HepG2 (cell line): ENCODE measurements around the gene TBC1D7. TPM values are rescaled to one million over a fixed set of nuclear protein-coding genes. Genes with fewer than 3 reads are reported as not detected.

ENCODE experiments used
- ATAC-seq: fragments of 200-7000 bp; cut with Tn5 transposase; 3 replicates; pipeline ENCODE4 v1.9.1; 2020; ENCODE audit warnings: mild to moderate bottlenecking, moderate library complexity
- BruUV-seq: library from RNA; stranded (reverse); fragments of 400-500 nt; replicated peaks from 2 replicates; lab custom pipeline; 2021; lab: Mats Ljungman, UMichigan
- CTCF ChIA-PET: fragments of 300-600 bp; formaldehyde crosslinking; extraction: SDS; loops from one replicate; lab custom pipeline; 2021; ENCODE audit warnings: low total read pairs, inconsistent platforms, low intra/inter-chr PET ratio; lab: Yijun Ruan, JAX
- POLR2A ChIA-PET: fragments of 350-600 bp; sonication (Branson Sonifier 250); formaldehyde crosslinking; loops from one replicate; lab custom pipeline; 2020; ENCODE audit warnings: antibody characterized with exemption, inconsistent platforms; lab: Yijun Ruan, JAX
- DNase-seq: peaks from one replicate; pipeline ENCODE4 v3.0.0-alpha.2; 2015; ENCODE audit warnings: low spot score
- FAIRE-seq: peaks from 3 replicates; lab custom pipeline; 2011; peaks lifted over from hg19 to GRCh38; lab: Jason Lieb, UNC
- H2AFZ ChIP-seq: one replicate; pipeline ENCODE4 v1.6.1; 2011; ENCODE audit warnings: low read length, inconsistent platforms
- H3K27ac ChIP-seq: fragments of 300-600 bp; 3 replicates; pipeline ENCODE4 v1.8.0; 2011; ENCODE audit warnings: mixed run types, mild to moderate bottlenecking, mixed read lengths, low read length, inconsistent platforms; ENCODE audit not compliant: insufficient read depth; ENCODE audit errors: extremely low read length
- H3K27me3 ChIP-seq, 2 experiments: fragments of 200-600 bp in 1 of 2; 2 replicates in 1 of 2; 3 replicates in 1 of 2; pipeline versions ENCODE4 v1.6.0 to v1.8.0; 2011; ENCODE audit warnings: low read length in 2 of 2, mild to moderate bottlenecking in 2 of 2, moderate library complexity in 2 of 2, inconsistent platforms in 1 of 2; ENCODE audit not compliant: insufficient read depth in 2 of 2, control insufficient read depth in 1 of 2
- H3K36me3 ChIP-seq, 2 experiments: fragments of 200-600 bp in 1 of 2; replicated peaks in 1 of 2; 2 replicates in 1 of 2; 3 replicates in 1 of 2; pipeline versions ENCODE4 v1.5.1 to v1.8.0; 2011; ENCODE audit warnings: low read length in 2 of 2, inconsistent platforms in 1 of 2; ENCODE audit not compliant: insufficient read depth in 2 of 2, control insufficient read depth in 1 of 2
- H3K4me1 ChIP-seq: 2 replicates; pipeline ENCODE4 v1.5.1; 2012; ENCODE audit warnings: low read length, inconsistent platforms; ENCODE audit not compliant: insufficient read depth
- H3K4me2 ChIP-seq: 2 replicates; pipeline ENCODE4 v1.6.0; 2011; ENCODE audit warnings: low read depth, low read length, inconsistent platforms
- H3K4me3 ChIP-seq, 3 experiments: fragments of 200-600 bp in 1 of 3; sonication (generic), shearing (Covaris generic) in 1 of 3; replicated peaks in 1 of 3; 2 replicates each; pipeline ENCODE4 v1.5.1; 2011 to 2016; ENCODE audit warnings: low read length in 3 of 3, inconsistent platforms in 2 of 3, low read depth in 2 of 3, mild to moderate bottlenecking in 2 of 3, control low read depth in 1 of 3, mixed read lengths in 1 of 3; ENCODE audit not compliant: insufficient read depth in 1 of 3
- H3K79me2 ChIP-seq: one replicate; pipeline ENCODE4 v1.6.1; 2011; ENCODE audit warnings: low read length, inconsistent platforms; ENCODE audit not compliant: insufficient read depth
- H3K9ac ChIP-seq: 2 replicates; pipeline ENCODE4 v1.6.0; 2011; ENCODE audit warnings: mild to moderate bottlenecking, low read depth, low read length, inconsistent platforms; ENCODE audit not compliant: insufficient read depth
- H3K9me3 ChIP-seq: 2 replicates; pipeline ENCODE4 v1.5.1; 2012; ENCODE audit warnings: mild to moderate bottlenecking, low read length
- H4K20me1 ChIP-seq: 2 replicates; pipeline ENCODE4 v1.6.0; 2011; ENCODE audit warnings: inconsistent platforms, mild to moderate bottlenecking, low read length, moderate library complexity; ENCODE audit not compliant: insufficient read depth
- ATF7 ChIP-seq, 2 experiments: fragments of 450-650 bp in 1 of 2; sonication (generic) in 1 of 2; formaldehyde crosslinking in 1 of 2; IDR thresholded peaks; 2 replicates each; pipeline versions ENCODE4 v1.4.0 to v1.6.1; 2016 to 2020; ENCODE audit warnings: antibody characterized with exemption in 1 of 2, mild to moderate bottlenecking in 1 of 2, missing genetic modification reagents in 1 of 2
- PPARG ChIP-seq: conservative IDR thresholded peaks from 2 replicates; pipeline ENCODE4 v1.6.1; 2016; ENCODE audit warnings: missing biosample characterization, missing genetic modification reagents
- RELA ChIP-seq: sonication (generic); formaldehyde crosslinking; IDR thresholded peaks from 2 replicates; pipeline ENCODE4 v1.4.0; 2020; ENCODE audit warnings: missing genetic modification reagents
- TEAD3 ChIP-seq: optimal IDR thresholded peaks from 2 replicates; pipeline ENCODE3; 2016; ENCODE audit warnings: borderline replicate concordance
- TP53 ChIP-seq: sonication (generic); formaldehyde crosslinking; conservative IDR thresholded peaks from 2 replicates; pipeline ENCODE4 v1.4.0; 2020; ENCODE audit warnings: missing genetic modification reagents
- ZFY ChIP-seq: sonication (generic); formaldehyde crosslinking; IDR thresholded peaks from 2 replicates; pipeline ENCODE4 v1.4.0; 2020; ENCODE audit warnings: missing genetic modification reagents
- ZNF383 ChIP-seq: sonication (generic); formaldehyde crosslinking; IDR thresholded peaks from 2 replicates; pipeline ENCODE4 v1.4.0; 2020; ENCODE audit warnings: missing genetic modification reagents, mild to moderate bottlenecking, borderline replicate concordance
- ZNF614 ChIP-seq: IDR thresholded peaks from 2 replicates; pipeline ENCODE4 v1.6.1; 2018; ENCODE audit warnings: missing biosample characterization, missing genetic modification reagents, inconsistent platforms, borderline replicate concordance
- ZNF646 ChIP-seq: sonication (generic); formaldehyde crosslinking; IDR thresholded peaks from 2 replicates; pipeline ENCODE4 v1.9.0; 2021; ENCODE audit warnings: mild to moderate bottlenecking, missing genetic modification reagents
- WGBS: methylation state at CpG from one replicate; pipeline ENCODE4 v1.1.6; 2017; ENCODE audit warnings: low lambda C conversion rate; 5-methylcytosine and 5-hydroxymethylcytosine counted together
- in situ Hi-C: cut with HindIII; loops from 2 replicates; pipeline ENCODE4 v1.10.0; 2017; ENCODE audit warnings: low pct_unique_long_range_greater_than_20kb; ENCODE audit not compliant: extremely low pct_ligation_motif_present
- intact Hi-C: fragments of 100-400 bp; cut with micrococcal nuclease; formaldehyde crosslinking; loops from one replicate; pipeline ENCODE4 v1.10.0; 2022; ENCODE audit not compliant: unreplicated experiment
- polyA plus RNA-seq, 8 experiments: library from polyadenylated mRNA; depleted of rRNA in 3 of 8; stranded (reverse) in 7 of 8; unstranded in 1 of 8; fragments of >200 nt; fragmentation: Illumina TruSeq in 4 of 8; extraction: Trizol in 4 of 8; gene quantifications; 2 replicates each; pipeline versions ENCODE4 v1.2.1 to v1.2.3, GENCODE V29; 2011 to 2016; ENCODE audit warnings: low read depth in 4 of 8, missing spikeins in 1 of 8, mixed read lengths in 1 of 8; ENCODE audit not compliant: insufficient read depth in 1 of 8
- total RNA-seq, 5 experiments: library from RNA; depleted of rRNA; stranded (reverse); fragments of >200 nt; fragmentation: Illumina TruSeq; extraction: Trizol; gene quantifications; 2 replicates each; pipeline ENCODE4 v1.2.3, GENCODE V29; 2016; ENCODE audit warnings: low read depth in 1 of 5
- TF ChIP-seq, protein P1 (sequence below): sonication (generic); formaldehyde crosslinking; IDR thresholded peaks from 2 replicates; pipeline ENCODE4 v1.5.0; 2020; ENCODE audit warnings: mild to moderate bottlenecking, missing genetic modification reagents
- TF ChIP-seq, protein P2 (sequence below): sonication (generic); formaldehyde crosslinking; conservative IDR thresholded peaks from 2 replicates; pipeline ENCODE4 v1.8.0; 2022; ENCODE audit warnings: missing genetic modification reagents

Gene TBC1D7
- total and polyA plus RNA-seq, 2 of the 13 experiments (the other 11 are each of a cell fraction or from before 2014, with no cell fraction given) = 23.3 to 30.8 TPM

DNA sequence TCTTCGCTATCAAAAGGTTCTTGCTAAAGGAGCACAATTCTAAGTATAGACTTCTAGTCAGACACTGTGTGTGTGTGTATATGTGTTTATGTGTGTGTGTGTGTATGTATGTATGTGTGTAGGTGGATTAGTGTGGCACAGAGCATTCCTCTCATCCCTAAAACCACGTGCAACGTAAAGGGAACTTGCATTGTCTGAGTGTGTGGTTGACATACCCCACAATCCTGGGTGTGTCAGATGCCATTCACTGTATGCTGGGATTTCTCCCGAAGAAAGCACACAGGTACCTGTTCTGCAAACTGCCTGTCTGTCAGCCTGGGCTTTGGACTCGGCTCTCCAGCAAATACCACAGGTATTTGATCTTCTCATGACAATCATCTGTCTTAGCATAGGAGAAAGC lies 42.3 kb upstream of the TBC1D7 start (continued):
- TF ChIP-seq ZNF646 (CRISPR knock-in tag) (peak; percentile 65; the same call in 1 of the 2 replicates), ZFY (no peak), ZNF614 (CRISPR knock-in tag) (0 out of 2 replicates have a peak, but pooled peaks have one; percentile 12), TEAD3 (CRISPR knock-in tag) (peak; percentile 55), ZNF383 (CRISPR knock-in tag) (no peak), RELA (CRISPR knock-in tag) (no peak)

GRCh38 chr6:13369591-13369990 lies 41.3 kb upstream of the TBC1D7 start:
- Histone ChIP-seq H3K36me3 (peaks cover 0 to 1% of the 10 kb centered on the region in 2 experiments; a peak in 1 of 5 replicates), H3K4me2 (no peak overlapping the region), H3K27me3 (no peaks in the 10 kb centered on the region), H3K4me3 (no peak overlapping the region), H4K20me1 (no peaks in the 10 kb centered on the region; the same call in 1 of the 2 replicates), H3K27ac (no peak overlapping the region), H2AFZ (no peak overlapping the region), H3K79me2 (no peaks in the 10 kb centered on the region), H3K4me1 (peaks cover 16% of the 10 kb centered on the region), H3K9me3 (no peaks in the 10 kb centered on the region), H3K9ac (no peak overlapping the region)
- no peak for DNase-seq
- in situ Hi-C loops = no loop called here
- POLR2A ChIA-PET = no interaction called here
- CTCF ChIA-PET = no interaction called here
- no peak for FAIRE-seq
- intact Hi-C loops = no loop called here
- 0% methylated on average over 1 of the region's 1 CpG for WGBS
- no TSS peak for BruUV-seq
- no peak for ATAC-seq
- TF ChIP-seq ATF7 (IDR thresholded peaks at IDR 0.05) (peak; percentile 59), ATF7 (CRISPR knock-in tag; IDR thresholded peaks at IDR 0.05) (no peak), PPARG (CRISPR knock-in tag) (no peak), TP53 (no peak)
- TF ChIP-seq, protein P1, sequence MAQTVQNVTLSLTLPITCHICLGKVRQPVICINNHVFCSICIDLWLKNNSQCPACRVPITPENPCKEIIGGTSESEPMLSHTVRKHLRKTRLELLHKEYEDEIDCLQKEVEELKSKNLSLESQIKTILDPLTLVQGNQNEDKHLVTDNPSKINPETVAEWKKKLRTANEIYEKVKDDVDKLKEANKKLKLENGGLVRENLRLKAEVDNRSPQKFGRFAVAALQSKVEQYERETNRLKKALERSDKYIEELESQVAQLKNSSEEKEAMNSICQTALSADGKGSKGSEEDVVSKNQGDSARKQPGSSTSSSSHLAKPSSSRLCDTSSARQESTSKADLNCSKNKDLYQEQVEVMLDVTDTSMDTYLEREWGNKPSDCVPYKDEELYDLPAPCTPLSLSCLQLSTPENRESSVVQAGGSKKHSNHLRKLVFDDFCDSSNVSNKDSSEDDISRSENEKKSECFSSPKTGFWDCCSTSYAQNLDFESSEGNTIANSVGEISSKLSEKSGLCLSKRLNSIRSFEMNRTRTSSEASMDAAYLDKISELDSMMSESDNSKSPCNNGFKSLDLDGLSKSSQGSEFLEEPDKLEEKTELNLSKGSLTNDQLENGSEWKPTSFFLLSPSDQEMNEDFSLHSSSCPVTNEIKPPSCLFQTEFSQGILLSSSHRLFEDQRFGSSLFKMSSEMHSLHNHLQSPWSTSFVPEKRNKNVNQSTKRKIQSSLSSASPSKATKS = no peak
- TF ChIP-seq, protein P2, sequence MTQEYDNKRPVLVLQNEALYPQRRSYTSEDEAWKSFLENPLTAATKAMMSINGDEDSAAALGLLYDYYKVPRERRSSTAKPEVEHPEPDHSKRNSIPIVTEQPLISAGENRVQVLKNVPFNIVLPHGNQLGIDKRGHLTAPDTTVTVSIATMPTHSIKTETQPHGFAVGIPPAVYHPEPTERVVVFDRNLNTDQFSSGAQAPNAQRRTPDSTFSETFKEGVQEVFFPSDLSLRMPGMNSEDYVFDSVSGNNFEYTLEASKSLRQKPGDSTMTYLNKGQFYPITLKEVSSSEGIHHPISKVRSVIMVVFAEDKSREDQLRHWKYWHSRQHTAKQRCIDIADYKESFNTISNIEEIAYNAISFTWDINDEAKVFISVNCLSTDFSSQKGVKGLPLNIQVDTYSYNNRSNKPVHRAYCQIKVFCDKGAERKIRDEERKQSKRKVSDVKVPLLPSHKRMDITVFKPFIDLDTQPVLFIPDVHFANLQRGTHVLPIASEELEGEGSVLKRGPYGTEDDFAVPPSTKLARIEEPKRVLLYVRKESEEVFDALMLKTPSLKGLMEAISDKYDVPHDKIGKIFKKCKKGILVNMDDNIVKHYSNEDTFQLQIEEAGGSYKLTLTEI (CRISPR knock-in tag) = no peak
